Activated CD4-positive, alpha-beta T cell treated with anti-CD3 and anti-CD28 coated beads for 24 hours (primary cell): ENCODE data around the gene KRTAP4-16.
"Not testable (repeated sequence)": the region's sequence is repeated elsewhere in the genome, so short reads cannot be mapped to it uniquely, and the experiment has no call there.

ENCODE experiments used
- DNase-seq, 2 donors: peaks; one replicate each; pipeline ENCODE4 v3.0.0-alpha.2; 2020; ENCODE audit warnings: low read depth in 2 of 2

Gene KRTAP4-16

GRCh38 chr17:41101586-41102259 is at the start of gene KRTAP4-16:
TSS of gene KRTAP4-16 (minus strand) at chr17:41102209. CDS start at chr17:41102209, 0 bp downstream.
- no peak for DNase-seq

GRCh38 chr17:41151525-41151924 is 49.5 kb upstream of the KRTAP4-16 start:
- DNase-seq, result no peak

GRCh38 chr17:41150026-41150425 is 48.0 kb upstream of the KRTAP4-16 start:
- DNase-seq, result no peak

DNA sequence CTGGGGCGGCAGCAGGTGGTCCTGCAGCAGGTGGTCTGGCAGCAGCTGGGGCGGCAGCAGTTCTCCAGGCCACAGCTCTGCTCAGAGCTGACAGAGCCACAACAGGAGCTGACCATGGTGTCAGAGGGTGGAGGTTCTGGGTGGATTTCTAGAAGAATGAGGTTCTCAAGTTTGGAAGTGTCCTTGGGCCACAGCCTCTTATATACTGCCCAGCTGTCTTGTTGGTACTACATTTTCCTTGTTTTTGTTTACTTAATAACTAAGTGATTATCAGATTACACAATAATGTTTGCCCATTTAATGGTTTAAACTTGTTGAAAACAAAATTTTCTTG is 47.6 kb upstream of the KRTAP4-16 start, which contains the start of gene KRTAP4-5:
TSS of gene KRTAP4-5 (minus strand) at position 174 of the 334 bp plus-strand sequence. CDS start at position 116, 58 bp downstream.
- no peak for DNase-seq

DNA sequence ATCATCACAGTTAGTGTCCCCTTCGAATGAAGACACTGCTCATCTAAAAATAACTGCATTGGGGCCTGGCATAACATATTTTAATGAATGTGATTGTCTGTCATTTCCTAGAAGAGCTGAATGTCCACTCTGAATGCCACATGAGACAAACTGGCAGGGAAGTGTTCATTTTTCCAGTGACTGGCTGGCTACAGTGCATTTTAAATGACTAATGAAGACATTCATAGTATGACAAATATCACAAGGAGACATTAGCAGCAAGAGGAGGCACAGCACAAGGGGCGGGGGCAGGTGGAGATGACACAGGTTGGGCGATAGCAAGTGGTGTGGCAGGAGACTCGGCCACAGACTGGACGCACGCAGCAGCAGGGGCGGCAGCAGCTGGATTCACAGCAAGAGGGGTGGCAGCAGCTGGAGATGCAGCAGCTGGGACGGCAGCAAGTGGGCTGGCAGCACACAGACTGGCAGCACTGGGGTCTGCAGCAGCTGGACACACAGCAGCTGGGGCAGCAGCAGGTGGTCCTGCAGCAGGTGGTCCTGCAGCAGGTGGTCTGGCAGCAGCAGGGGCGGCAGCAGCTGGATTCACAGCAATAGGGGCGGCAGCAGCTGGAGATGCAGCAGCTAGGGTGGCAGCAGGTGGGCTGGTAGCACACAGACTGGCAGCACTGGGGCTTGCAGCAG is 47.1 kb upstream of the KRTAP4-16 start:
- not testable (repeated sequence) for DNase-seq

DNA sequence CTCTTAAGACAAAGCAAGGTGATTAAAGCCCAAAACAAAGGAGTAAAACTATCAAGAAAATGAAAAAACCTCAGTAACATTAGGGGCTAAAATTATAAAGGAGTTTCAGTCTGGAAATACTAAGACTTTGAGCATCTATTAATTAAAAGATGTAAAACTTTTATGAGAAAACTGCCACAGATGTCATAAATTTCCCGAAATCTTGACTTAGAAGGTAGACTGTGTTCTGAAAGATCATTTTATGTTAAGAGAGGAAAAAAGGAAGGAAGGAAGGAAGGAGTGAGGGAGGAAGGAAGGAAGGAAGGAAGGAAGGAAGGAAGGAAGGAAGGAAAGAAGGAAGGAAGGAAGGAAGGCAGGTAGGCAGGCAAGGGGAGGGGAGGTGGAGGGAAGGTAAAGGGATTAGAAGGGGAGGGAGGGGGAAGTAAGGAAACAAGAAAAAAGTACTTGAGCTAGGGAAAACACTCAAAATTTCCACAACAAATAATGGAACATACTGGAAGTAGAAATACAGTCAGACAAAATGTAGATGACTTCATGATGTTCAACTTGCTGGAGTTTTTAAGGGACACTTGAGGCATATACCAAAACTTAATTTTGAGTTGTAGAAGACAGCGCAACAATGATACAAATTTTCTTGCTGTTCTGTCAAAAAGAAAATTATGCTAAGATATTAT is 45.7 kb upstream of the KRTAP4-16 start:
- no peak for DNase-seq

GRCh38 chr17:41145261-41145660 is 43.3 kb upstream of the KRTAP4-16 start:
- DNase-seq, result no peak

- no peak for DNase-seq
These were observed 42.8 kb upstream of the KRTAP4-16 start for GRCh38 chr17:41144846-41145245.

DNA sequence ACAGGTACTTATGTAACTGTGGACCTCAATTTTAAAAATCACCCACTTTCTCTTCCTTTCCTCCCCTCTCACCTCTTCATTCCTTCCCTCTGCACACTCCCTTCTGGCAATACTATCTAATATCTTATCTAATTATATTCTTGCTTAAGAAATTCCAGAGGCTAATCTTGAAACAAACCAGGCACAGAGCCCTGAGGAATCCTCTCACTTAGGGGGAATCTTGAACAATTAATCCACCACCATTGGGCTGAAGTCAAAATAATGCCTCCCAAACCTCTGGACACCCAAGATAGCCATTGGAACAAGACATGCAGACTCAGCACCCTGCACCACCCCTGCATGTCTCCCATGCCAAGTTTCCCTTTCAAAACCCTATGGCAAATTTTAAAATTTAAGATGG is 39.4 kb upstream of the KRTAP4-16 start:
- DNase-seq, result no peak

DNA sequence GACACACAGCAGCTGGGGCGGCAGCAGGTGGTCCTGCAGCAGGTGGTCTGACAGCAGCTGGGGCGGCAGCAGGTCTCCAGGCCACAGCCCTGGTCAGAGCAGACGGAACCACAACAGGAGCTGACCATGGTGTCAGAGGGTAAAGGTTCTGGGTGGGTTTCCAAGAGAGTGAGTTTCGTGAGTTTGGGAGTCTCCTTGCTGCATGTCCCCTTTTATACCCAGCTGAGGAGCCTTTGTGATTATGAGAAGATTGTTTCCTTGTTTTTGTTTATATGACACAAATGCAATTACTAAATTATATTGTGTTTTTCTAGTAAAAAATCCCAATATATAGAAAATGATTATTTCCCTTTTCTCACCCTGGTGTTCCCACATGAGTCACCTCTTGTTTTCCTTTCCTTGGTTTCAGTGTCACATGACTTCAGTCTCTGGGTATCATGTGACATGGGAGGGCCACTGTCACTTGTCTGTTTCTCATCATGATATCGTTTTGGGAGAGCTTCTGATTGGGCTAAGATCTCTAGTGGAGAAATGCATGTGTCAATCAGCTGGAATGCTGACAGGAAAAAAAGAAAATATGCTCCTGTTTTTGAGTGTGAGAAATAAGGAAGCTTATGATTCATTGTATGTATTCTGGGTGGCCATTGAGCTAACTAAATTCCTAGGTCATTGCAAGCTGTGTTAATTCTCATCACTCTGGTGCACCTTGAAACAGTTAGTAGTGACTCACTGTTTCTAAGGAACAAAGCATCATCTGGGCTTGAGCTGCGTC is 38.5 kb upstream of the KRTAP4-16 start, which contains the start of gene KRTAP4-6:
TSS of gene KRTAP4-6 (minus strand) at position 185 of the 772 bp plus-strand sequence. CDS start at position 128, 57 bp downstream.
- no peak for DNase-seq

GRCh38 chr17:41139865-41140264 is 37.9 kb upstream of the KRTAP4-16 start:
- not testable (repeated sequence) for DNase-seq

- DNase-seq, result no peak
These were observed 32.1 kb upstream of the KRTAP4-16 start for GRCh38 chr17:41133880-41134735.

DNA sequence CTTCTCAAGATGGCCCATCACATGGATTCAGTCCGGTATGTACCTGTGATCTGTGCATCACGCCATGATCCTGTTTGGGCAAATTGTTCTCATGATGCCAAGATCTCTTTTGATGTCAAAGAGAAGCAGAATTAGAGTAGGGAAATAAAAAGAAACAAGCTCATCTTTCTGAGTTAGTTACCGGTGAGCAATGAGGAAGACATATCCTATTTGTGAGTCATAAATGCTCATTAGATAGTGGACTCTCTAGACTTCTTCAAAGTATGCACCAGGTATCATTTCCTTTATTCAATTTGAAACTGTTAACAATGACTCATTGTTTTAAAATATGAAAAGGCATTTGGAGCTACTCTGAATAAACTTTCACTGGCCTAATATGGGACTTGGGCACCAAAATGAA is 30.0 kb upstream of the KRTAP4-16 start:
- no peak for DNase-seq

- DNase-seq, result no peak
These were observed 25.4 kb upstream of the KRTAP4-16 start for GRCh38 chr17:41127371-41127770.

DNA sequence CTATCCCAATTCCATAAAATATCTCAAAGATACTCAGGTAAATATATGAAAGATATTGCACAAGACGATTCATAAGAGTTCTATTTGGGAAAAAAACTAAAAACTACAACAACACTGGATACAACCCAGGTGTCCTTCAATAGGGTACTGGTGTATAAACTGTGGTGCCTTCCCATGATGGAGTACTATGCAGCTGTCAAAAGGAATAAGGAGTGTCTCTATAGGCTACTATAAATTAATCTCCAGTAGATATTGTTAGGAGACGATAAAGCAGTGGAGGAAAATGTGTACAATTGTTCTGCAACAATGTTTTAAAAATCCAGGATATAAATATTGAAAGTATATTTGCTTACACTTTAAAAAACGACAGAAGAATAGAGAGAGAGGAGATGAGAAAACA is 24.4 kb upstream of the KRTAP4-16 start:
- DNase-seq, result no peak

DNA sequence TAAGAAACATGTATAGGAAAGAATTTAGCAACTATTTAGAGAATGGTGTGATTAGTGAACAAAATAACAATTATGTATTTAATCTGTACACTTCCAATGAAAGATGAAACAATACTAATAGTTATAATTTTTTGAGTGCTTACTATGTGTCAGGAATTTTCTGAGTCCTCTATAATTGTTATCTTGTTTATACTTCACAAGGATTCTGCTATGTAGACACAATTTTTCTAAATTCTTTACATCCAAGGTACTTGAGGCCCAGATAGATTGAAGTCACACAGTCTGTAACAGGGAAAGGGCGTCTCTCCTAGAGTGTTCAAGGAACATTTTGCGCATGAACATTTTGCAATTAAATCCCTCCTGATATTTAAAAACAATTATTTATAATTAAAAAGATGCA is 23.1 kb upstream of the KRTAP4-16 start:
- DNase-seq, result no peak

DNA sequence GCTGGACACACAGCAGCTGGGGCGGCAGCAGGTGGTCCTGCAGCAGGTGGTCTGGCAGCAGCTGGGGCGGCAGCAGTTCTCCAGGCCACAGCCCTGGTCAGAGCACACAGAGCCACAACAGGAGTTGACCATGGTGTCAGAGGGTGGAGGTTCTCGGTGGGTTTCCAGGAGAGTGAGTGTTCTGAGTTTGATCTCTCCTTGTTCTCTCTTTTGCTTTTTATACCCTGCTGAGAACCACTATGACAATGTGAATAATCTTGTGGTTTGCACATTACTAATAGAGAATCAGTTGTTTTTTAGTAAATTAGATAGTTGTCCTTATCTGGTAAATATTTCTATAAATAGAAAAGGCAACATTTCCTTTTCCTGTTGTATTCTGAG is 22.0 kb upstream of the KRTAP4-16 start, which contains the start of gene KRTAP4-12:
TSS of gene KRTAP4-12 (minus strand) at position 192 of the 381 bp plus-strand sequence. CDS start at position 132, 60 bp downstream.
- not testable (repeated sequence) for DNase-seq

DNA sequence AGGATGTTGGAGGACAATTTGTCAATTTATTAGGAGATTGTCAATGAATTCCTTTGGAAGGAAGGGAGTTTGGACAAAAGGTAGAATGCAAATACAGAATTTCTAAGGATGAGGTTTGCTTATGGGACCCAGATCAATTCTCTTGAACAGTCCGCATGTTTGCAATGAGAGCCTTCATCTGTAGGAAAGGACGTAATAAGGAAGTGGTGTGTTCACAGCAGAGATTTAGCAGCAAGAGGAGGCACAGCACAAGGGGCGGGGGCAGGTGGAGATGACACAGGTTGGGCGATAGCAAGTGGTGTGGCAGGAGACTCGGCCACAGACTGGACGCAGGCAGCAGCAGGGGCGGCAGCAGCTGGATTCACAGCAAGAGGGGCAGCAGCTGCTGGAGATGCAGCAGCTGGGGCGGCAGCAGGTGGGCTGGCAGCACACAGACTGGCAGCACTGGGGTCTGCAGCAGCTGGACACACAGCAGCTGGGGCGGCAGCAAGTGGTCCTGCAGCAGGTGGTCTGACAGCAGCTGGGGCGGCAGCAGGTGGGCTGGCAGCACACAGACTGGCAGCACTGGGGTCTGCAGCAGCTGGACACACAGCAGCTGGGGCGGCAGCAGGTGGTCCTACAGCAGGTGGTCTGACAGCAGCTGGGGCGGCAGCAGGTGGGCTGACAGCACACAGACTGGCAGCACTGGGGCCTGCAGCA is 21.4 kb upstream of the KRTAP4-16 start:
- DNase-seq, result not testable (repeated sequence)

- no peak for DNase-seq
These were observed 19.7 kb upstream of the KRTAP4-16 start for GRCh38 chr17:41121742-41122141.
